ENCODE measurements around the gene CD28. TPM values are rescaled to one million over a fixed set of nuclear protein-coding genes. Genes with fewer than 3 reads are reported as not detected.
A peak's percentile ranks its signal among the peaks of the same experiment; 100 is the strongest.

Gene CD28
- total RNA-seq, 2 experiments from 2014 or later = 52.7 to 58.9 TPM

DNA sequence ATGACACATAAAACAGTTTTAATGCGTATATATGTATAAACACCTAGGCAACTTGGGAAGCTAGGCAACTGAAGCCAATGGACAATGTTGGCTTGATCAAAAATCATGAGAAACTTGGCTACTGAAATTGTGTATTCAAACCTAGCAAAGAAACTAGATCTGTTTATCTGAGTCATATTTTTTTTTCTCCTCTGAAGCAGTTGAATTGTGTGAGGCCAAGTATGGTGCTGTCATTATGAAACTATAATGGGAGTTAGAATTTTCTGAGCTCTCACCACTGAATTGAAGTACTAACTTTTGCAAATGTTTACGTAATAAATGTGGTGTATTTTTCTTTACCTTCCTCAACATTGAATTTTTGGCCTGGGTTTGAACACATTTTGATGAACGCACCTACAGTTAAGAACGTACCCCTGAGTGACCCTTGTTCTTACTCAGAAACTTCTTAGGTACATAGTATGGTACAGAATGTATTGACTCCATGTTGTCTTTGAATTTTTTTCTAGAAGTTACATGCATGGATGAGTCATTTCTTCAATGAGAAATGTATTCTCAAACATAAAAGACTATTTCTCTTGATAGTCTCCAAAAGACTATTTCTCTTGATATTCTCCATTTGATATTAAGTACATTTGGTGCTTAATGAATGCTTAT, 23.8 kb downstream of the CD28 start:
- peak overlapping the region; percentile 31 for H3K4me3 Mint-ChIP-seq
- ATAC-seq (ENCODE audit: low read depth) = peak; percentile 55
- POLR2A ChIA-PET = interaction anchor here (1.0 to 4.3 kb wide), 4 partner anchors 8 to 23 kb away, joined by 3 to 31 read pairs (median 6); partner anchors contain the start of gene CD28
- no peaks in the 10 kb centered on the region for H3K9me3 Mint-ChIP-seq
- peaks cover 47% of the 10 kb centered on the region for H3K36me3 Mint-ChIP-seq
- peak overlapping the region; percentile 59 for H3K27ac Mint-ChIP-seq
- no peak for DNase-seq
- H3K27me3 Mint-ChIP-seq = no peaks in the 10 kb centered on the region
- peaks cover 56% of the 10 kb centered on the region for H3K4me1 Mint-ChIP-seq

DNA sequence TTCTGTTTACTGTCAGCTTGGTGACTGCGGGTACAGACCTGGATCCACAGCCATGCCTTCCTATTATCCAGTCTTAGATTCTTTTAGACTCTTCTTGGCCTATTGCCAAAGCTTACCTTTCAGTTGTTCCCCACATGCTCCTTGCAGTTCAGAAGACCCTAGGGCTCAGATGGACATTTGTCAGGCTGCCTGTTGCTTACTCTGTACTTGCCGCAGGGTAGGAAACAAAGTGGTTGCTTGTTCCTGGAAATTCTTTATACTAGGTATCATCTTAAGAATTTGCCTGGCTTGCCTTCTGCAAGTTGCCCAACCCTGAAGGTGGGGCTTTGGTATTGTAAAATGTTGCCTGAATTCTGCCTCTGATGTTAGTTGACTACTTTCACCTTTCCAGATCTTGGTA, 24.4 kb downstream of the CD28 start:
- H3K4me1 Mint-ChIP-seq = peaks cover 54% of the 10 kb centered on the region
- no peaks in the 10 kb centered on the region for H3K27me3 Mint-ChIP-seq
- peak overlapping the region; percentile 60 for H3K4me3 Mint-ChIP-seq
- POLR2A ChIA-PET = interaction anchor here (1.4 to 4.3 kb wide), 2 partner anchors 9 kb away, joined by 5 to 31 read pairs; no protein-coding TSS in a partner anchor
- ATAC-seq (ENCODE audit: low read depth) (peak; percentile 31), DNase-seq (no peak)
- peak overlapping the region; percentile 59 for H3K27ac Mint-ChIP-seq
- peaks cover 51% of the 10 kb centered on the region for H3K36me3 Mint-ChIP-seq
- H3K9me3 Mint-ChIP-seq = peaks cover under 1% of the 10 kb centered on the region

DNA sequence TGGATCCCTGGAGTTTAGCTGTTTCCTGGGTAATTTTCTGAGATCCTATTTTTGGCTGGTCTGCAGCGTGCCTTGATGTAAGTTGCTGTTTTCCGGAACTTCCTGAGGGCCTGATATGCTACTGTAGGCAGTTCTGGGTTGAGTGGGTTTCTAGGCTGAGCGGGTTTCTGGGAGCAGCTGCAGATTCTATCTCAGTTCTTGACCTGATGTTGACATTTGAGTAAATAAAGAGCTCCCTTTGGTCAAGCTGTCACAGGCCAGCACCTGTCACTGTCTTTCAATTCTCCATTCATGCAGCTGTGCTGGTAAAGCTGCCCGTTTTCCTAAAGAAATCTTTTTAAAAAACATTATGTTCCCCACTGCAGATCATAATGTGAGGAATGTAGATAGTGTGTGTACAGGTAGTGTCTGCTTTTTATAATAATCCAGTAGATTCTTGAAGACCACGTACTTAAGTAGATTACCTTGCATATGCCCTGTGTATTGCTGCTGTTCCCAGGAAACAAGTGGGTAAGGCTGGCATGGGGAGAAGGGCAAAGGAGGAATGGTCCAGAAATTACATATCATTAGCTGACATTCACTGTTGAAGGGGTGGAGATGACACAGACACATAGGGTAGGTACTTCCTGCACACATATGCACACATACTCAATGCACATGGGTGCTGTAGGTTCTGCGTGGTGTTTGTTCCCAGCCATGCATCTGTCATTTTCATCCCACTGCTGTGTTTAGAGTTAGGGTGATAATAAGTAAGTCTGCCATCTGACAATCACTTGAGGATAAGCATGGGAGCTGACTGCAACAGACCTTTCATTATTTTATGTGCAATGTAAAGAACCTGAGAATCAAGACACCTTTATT, 25.9 kb downstream of the CD28 start:
- POLR2A ChIA-PET = interaction anchor here (0.8 to 4.3 kb wide), 7 partner anchors 8 to 78 kb away, joined by 3 to 31 read pairs (median 5); no protein-coding TSS in a partner anchor
- peaks cover 60% of the 10 kb centered on the region for H3K4me1 Mint-ChIP-seq
- H3K4me3 Mint-ChIP-seq = peak overlapping the region; percentile 33
- H3K36me3 Mint-ChIP-seq = peaks cover 49% of the 10 kb centered on the region
- DNase-seq = no peak
- H3K27ac Mint-ChIP-seq = peak overlapping the region; percentile 59
- peak; percentile 40 for ATAC-seq (ENCODE audit: low read depth)
- H3K27me3 Mint-ChIP-seq = no peaks in the 10 kb centered on the region
- H3K9me3 Mint-ChIP-seq = peaks cover 2% of the 10 kb centered on the region

DNA sequence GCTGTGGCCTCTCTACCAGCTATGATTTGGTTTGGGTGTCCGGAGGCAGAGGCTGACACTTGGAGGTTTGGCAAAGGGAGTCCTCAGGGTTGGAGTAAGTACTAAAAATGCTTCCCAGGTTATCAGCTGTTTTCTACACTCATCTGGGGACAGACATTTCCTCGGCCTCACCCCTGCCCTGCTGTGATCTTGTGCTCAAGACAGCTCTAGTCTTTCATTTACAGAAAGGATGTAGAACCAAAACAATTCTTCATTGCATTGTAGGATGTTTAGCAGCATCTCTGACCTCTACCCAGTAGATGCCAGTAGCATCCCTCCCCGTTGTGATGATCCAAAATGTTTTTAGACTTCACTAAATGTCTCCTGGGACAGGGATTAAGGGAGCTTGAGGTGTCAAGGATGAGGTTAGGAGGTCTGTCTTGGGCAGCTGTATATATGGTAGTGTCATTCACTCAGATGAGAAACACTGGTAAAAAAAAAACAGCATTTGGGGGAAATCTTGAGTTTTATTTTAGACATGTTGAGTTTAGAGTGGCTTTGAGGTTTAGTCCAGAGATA, 26.6 kb downstream of the CD28 start:
- Mint-ChIP-seq H3K36me3 (peaks cover 48% of the 10 kb centered on the region), H3K27ac (peak overlapping the region; percentile 59), H3K9me3 (peaks cover 2% of the 10 kb centered on the region), H3K27me3 (no peaks in the 10 kb centered on the region), H3K4me3 (no peak overlapping the region), H3K4me1 (peaks cover 65% of the 10 kb centered on the region)
- DNase-seq = no peak
- ATAC-seq (ENCODE audit: low read depth) = peak; percentile 21
- POLR2A ChIA-PET = interaction anchor here (0.5 to 4.3 kb wide), 9 partner anchors 7 to 1468 kb away, joined by 3 to 31 read pairs (median 4); no protein-coding TSS in a partner anchor

DNA sequence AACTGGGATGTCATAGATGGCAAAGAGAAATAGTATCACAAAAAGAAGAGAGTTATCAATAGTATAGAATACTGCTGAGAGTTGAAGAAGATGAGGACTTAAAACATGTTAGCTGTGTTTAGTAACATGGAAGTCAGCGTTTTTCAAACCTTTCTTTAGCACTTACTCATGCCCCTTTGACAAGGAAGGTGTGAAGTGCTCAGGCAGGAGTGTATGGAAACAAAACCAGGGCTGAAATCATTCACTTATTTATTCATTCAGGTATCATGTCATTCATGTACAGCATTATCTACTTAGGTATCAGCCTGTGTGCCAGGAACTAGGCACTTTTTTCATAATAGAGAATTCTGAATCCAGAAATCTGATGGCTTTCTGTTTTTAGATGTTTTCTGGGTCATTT, 27.2 kb downstream of the CD28 start:
- DNase-seq = no peak
- H3K4me3 Mint-ChIP-seq = no peak overlapping the region

DNA sequence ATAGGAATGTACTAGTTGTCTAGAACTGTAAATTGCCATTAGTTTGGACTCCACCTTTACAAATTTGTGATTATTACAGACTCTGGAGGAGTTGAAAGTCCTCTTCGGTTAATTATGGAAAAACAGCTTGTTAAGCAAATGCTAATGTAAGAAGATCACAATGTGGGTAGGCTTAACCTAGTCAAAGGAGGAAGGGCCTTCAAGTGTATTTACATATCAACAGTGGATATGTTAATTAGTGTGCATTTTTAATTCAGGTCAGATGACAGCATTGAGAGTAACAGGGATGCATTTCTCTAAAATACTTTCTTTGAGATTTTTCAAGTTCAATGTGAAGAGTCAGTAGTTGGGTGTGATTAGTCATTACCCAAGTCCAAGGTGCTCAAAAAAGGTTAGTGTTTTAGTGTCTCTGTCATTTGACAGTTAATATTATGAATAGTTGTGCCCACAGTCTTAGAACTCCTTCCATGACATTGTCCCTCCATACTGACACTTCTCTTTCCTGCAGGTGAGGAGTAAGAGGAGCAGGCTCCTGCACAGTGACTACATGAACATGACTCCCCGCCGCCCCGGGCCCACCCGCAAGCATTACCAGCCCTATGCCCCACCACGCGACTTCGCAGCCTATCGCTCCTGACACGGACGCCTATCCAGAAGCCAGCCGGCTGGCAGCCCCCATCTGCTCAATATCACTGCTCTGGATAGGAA, 28.0 kb downstream of the CD28 start:
- no peak for ATAC-seq (ENCODE audit: low read depth)
- Mint-ChIP-seq H3K4me1 (peaks cover 71% of the 10 kb centered on the region), H3K36me3 (peaks cover 44% of the 10 kb centered on the region), H3K4me3 (no peak overlapping the region), H3K27me3 (no peaks in the 10 kb centered on the region), H3K27ac (peak overlapping the region; percentile 4), H3K9me3 (peaks cover 2% of the 10 kb centered on the region)
- POLR2A ChIA-PET = interaction anchor here (1.5 kb wide), 1 partner anchor 27 kb away, joined by 3 read pairs; no protein-coding TSS in a partner anchor
- no peak for DNase-seq

More for the DNA sequence above, 27.2 kb downstream of the CD28 start:
- POLR2A ChIA-PET = interaction anchor here (0.5 to 2.4 kb wide), 3 partner anchors 16 to 1468 kb away, joined by 3 to 10 read pairs (median 4); no protein-coding TSS in a partner anchor
- H3K9me3 Mint-ChIP-seq = peaks cover 2% of the 10 kb centered on the region
- no peak for ATAC-seq (ENCODE audit: low read depth)
- H3K27me3 Mint-ChIP-seq = no peaks in the 10 kb centered on the region
- peaks cover 44% of the 10 kb centered on the region for H3K36me3 Mint-ChIP-seq
- H3K27ac Mint-ChIP-seq = peak overlapping the region; percentile 59
- H3K4me1 Mint-ChIP-seq = peaks cover 69% of the 10 kb centered on the region

DNA sequence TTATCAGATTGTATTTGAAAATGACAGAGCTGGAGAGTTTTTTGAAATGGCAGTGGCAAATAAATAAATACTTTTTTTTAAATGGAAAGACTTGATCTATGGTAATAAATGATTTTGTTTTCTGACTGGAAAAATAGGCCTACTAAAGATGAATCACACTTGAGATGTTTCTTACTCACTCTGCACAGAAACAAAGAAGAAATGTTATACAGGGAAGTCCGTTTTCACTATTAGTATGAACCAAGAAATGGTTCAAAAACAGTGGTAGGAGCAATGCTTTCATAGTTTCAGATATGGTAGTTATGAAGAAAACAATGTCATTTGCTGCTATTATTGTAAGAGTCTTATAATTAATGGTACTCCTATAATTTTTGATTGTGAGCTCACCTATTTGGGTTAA, 30.9 kb downstream of the CD28 start:
- Mint-ChIP-seq H3K4me1 (peaks cover 71% of the 10 kb centered on the region), H3K27me3 (no peaks in the 10 kb centered on the region), H3K9me3 (peaks cover 2% of the 10 kb centered on the region), H3K36me3 (peaks cover 35% of the 10 kb centered on the region), H3K27ac (peak overlapping the region; percentile 11), H3K4me3 (no peak overlapping the region)
- POLR2A ChIA-PET = interaction anchor here (1.3 to 1.5 kb wide), 2 partner anchors 12 to 17 kb away, joined by 3 to 4 read pairs; no protein-coding TSS in a partner anchor
- DNase-seq (no peak), ATAC-seq (ENCODE audit: low read depth) (no peak)

DNA sequence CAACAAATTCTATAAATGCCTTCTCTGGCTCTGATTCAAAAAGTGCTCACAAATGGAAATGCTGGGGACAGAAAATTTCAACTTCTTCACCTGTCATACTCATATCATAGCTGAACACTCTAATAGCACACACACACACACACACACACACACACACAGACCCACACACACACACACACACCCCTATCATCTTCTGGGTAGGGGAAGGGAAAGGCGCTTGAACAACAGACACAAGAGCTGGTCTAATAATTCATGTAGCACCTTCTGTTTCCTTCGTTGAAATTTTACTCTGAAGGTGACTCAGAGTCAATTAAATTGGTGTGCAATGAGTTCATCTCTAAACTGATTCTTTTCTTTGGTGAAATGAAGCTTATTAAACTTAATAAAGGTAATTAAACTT, 32.9 kb downstream of the CD28 start:
- H3K36me3 Mint-ChIP-seq = peaks cover 26% of the 10 kb centered on the region
- ATAC-seq (ENCODE audit: low read depth) = no peak
- peaks cover 61% of the 10 kb centered on the region for H3K4me1 Mint-ChIP-seq
- POLR2A ChIA-PET = interaction anchor here (0.7 to 5.6 kb wide), 6 partner anchors 8 to 37 kb away, joined by 3 to 69 read pairs (median 17); partner anchors contain the start of gene CD28
- no peaks in the 10 kb centered on the region for H3K27me3 Mint-ChIP-seq
- H3K27ac Mint-ChIP-seq = peak overlapping the region; percentile 97
- H3K9me3 Mint-ChIP-seq = peaks cover 4% of the 10 kb centered on the region
- peak overlapping the region; percentile 23 for H3K4me3 Mint-ChIP-seq
- no peak for DNase-seq

DNA sequence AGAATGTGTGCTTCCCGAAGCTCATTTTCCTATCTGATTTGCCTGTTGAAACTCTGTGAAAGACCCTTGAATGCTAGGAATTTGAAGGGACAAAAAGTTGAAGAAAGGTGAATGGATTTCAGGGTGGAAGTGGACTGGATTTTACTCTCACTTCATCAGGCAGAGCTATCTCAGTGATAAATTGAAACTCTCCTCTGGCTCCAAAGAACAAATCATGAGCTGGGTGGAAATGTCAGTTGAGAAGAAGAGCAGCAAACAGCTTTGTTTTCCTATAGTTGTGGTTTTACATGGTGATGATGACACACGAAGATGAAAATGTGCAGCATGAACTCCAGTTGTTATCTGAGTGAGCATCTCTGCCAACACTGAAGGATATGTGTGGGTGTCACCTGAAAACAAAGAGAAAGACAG, 34.4 kb downstream of the CD28 start:
- Mint-ChIP-seq H3K27ac (peak overlapping the region; percentile 97), H3K27me3 (no peaks in the 10 kb centered on the region), H3K36me3 (peaks cover 19% of the 10 kb centered on the region), H3K4me1 (peaks cover 64% of the 10 kb centered on the region), H3K9me3 (peaks cover 8% of the 10 kb centered on the region), H3K4me3 (peak overlapping the region; percentile 74)
- POLR2A ChIA-PET = interaction anchor here (0.6 to 5.6 kb wide), 12 partner anchors 10 to 247 kb away, joined by 3 to 69 read pairs (median 4); partner anchors contain the start of genes CD28 and CTLA4
- ATAC-seq (ENCODE audit: low read depth) (peak; percentile 65), DNase-seq (no peak)

DNA sequence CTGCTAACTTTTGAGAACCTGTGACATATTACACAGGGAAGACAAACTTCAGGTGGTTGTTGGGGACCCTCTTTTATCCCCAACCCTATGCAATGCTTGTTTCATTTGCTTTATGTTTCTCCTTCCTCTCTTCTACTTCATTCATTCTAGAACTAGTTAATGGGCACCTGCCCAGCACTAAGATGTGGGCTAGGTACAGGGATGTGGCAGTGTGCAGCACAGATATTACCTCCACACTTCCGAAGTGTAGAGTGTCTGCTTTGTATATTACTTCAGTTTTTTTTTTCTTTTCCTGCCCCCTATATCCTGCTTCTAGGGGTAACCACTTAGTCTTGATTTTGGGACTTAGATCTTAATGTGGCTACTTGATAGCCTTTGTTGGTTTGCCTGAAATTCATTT, 35.1 kb downstream of the CD28 start:
- peaks cover 19% of the 10 kb centered on the region for H3K36me3 Mint-ChIP-seq
- DNase-seq (no peak), ATAC-seq (ENCODE audit: low read depth) (peak; percentile 77)
- H3K4me1 Mint-ChIP-seq = peaks cover 64% of the 10 kb centered on the region
- POLR2A ChIA-PET = interaction anchor here (1.0 to 5.6 kb wide), 6 partner anchors 10 to 126 kb away, joined by 3 to 69 read pairs (median 13); partner anchors contain the start of gene CTLA4
- peaks cover 6% of the 10 kb centered on the region for H3K9me3 Mint-ChIP-seq
- peak overlapping the region; percentile 74 for H3K4me3 Mint-ChIP-seq
- peak overlapping the region; percentile 97 for H3K27ac Mint-ChIP-seq
- no peaks in the 10 kb centered on the region for H3K27me3 Mint-ChIP-seq

DNA sequence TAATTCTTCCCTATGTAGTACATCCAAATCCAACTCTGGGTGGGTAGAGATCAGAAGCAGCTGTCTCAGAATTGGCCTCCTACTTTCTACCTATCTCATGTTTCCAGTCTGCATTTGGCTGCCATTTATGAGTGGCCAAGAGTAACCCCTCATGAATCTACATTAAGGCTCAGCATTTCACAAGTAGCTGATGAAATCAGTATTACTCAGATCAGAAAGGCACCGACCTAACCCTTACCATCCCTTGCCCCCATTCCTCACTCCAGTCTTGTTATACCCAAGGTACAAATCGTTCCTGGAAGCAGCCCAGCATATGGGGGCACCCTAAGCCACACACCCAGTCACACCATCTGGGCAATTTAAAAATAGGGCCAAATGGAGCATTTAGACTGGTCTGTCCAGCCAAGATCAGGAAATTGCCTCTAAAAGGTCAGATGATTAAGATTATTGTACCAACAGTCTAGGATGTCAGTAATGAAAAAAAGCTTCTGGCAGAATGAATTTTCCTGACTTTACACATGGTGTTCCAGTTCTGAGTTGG, 37.1 kb downstream of the CD28 start:
- H3K4me3 Mint-ChIP-seq = no peak overlapping the region
- no peak for ATAC-seq (ENCODE audit: low read depth)
- peaks cover 6% of the 10 kb centered on the region for H3K9me3 Mint-ChIP-seq
- peak overlapping the region; percentile 37 for H3K27ac Mint-ChIP-seq
- DNase-seq = no peak
- H3K4me1 Mint-ChIP-seq = peaks cover 64% of the 10 kb centered on the region
- H3K36me3 Mint-ChIP-seq = peaks cover 15% of the 10 kb centered on the region
- no peaks in the 10 kb centered on the region for H3K27me3 Mint-ChIP-seq
- POLR2A ChIA-PET = interaction anchor here (5.6 kb wide), 1 partner anchor 24 kb away, joined by 69 read pairs; no protein-coding TSS in a partner anchor

DNA sequence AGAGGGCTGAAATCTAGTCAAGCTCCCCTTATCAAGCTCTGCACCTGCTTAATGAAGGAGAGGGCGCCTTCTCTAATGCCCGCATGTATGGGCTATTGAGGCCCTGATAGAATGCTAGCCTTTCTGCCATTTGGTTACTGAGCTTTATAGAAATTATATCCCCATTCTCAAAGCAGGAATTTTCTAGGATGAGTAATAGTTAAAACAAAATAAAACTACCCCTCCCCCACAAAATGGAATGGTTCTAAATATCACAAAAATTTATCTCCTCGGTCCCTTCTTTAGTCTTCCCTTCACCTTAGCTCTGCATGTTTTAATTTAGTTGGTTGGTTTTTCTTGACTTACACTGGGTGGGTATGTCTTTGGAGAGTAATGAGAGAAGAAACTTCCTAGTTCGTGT, 37.7 kb downstream of the CD28 start:
- peaks cover 63% of the 10 kb centered on the region for H3K4me1 Mint-ChIP-seq
- peaks cover 6% of the 10 kb centered on the region for H3K9me3 Mint-ChIP-seq
- H3K4me3 Mint-ChIP-seq = no peak overlapping the region
- POLR2A ChIA-PET = interaction anchor here (5.6 kb wide), 1 partner anchor 24 kb away, joined by 69 read pairs; no protein-coding TSS in a partner anchor
- ATAC-seq (ENCODE audit: low read depth) (no peak), DNase-seq (no peak)
- H3K27me3 Mint-ChIP-seq = no peaks in the 10 kb centered on the region
- H3K36me3 Mint-ChIP-seq = peaks cover 15% of the 10 kb centered on the region
- H3K27ac Mint-ChIP-seq = no peak overlapping the region
